Measurements from ENCODE around the gene HSF2BP.

GRCh38 chr21:43708745-43709381 lies 49.6 kb upstream of the HSF2BP start:
- TF ChIP-seq CTCF (IDR thresholded peaks at IDR 0.05; ENCODE audit: low read depth, low read length), result no peak
- no peak for TF ChIP-seq POLR2A (IDR thresholded peaks at IDR 0.05; ENCODE audit: extremely low read depth, insufficient read length)
- no peak for TF ChIP-seq MAX (IDR thresholded peaks at IDR 0.05; ENCODE audit: low read depth, low read length)

Measured in NB4 (cell line).